DOHH2 (cell line): ENCODE measurements around the gene ATP10A.

Experiments used
- H3F3A ChIP-seq: fragments of 200-600 bp; sonication (generic), shearing (Covaris generic); 2 replicates; pipeline ENCODE4 v1.6.0; 2016; ENCODE audit warnings: antibody characterized with exemption, mild to moderate bottlenecking; ENCODE audit not compliant: control insufficient read depth, insufficient read depth
- H3K27ac ChIP-seq: fragments of 200-600 bp; sonication (generic); 2 replicates; pipeline ENCODE4 v1.5.1; 2014; ENCODE audit warnings: low read depth, mild to moderate bottlenecking, low read length, moderate library complexity
- H3K27me3 ChIP-seq: fragments of 200-600 bp; sonication (generic); 2 replicates; pipeline ENCODE4 v1.6.1; 2014; ENCODE audit warnings: mild to moderate bottlenecking, low read length, mixed read lengths; ENCODE audit not compliant: control insufficient read depth
- H3K36me3 ChIP-seq: fragments of 200-600 bp; sonication (generic); 2 replicates; pipeline ENCODE4 v1.6.1; 2014; ENCODE audit warnings: mild to moderate bottlenecking, low read length, moderate library complexity, mixed read lengths; ENCODE audit not compliant: control insufficient read depth
- H3K4me1 ChIP-seq: fragments of 200-600 bp; sonication (generic); 2 replicates; pipeline ENCODE4 v1.6.1; 2014; ENCODE audit warnings: mild to moderate bottlenecking, low read length, mixed read lengths; ENCODE audit not compliant: control insufficient read depth
- H3K4me2 ChIP-seq: fragments of 200-600 bp; sonication (generic); 2 replicates; pipeline ENCODE4 v1.6.0; 2014; ENCODE audit warnings: mild to moderate bottlenecking, low read length, moderate library complexity
- H3K4me3 ChIP-seq: fragments of 200-600 bp; sonication (generic); 2 replicates; pipeline ENCODE4 v1.5.1; 2014; ENCODE audit warnings: mild to moderate bottlenecking, low read length, mixed read lengths
- H3K79me2 ChIP-seq: fragments of 200-600 bp; sonication (generic); 2 replicates; pipeline ENCODE4 v1.6.1; 2014; ENCODE audit warnings: mild to moderate bottlenecking, low read length, mixed read lengths; ENCODE audit not compliant: control insufficient read depth
- H3K9me2 ChIP-seq: fragments of 200-600 bp; sonication (generic); replicated peaks from 2 replicates; pipeline ENCODE4 v1.6.1; 2014; ENCODE audit warnings: mild to moderate bottlenecking, low read length, mixed read lengths; ENCODE audit not compliant: control insufficient read depth
- H3K9me3 ChIP-seq: fragments of 200-600 bp; sonication (generic); 2 replicates; pipeline ENCODE4 v1.6.1; 2014; ENCODE audit warnings: antibody characterized with exemption, low read length, mixed read lengths; ENCODE audit not compliant: control insufficient read depth, insufficient read depth
- H4K20me1 ChIP-seq: fragments of 200-600 bp; sonication (generic); 2 replicates; pipeline ENCODE4 v1.6.0; 2014; ENCODE audit warnings: low read depth, mild to moderate bottlenecking, antibody characterized with exemption, low read length, moderate library complexity; ENCODE audit not compliant: control insufficient read depth, insufficient read depth
- CTCF ChIP-seq: fragments of 200-600 bp; sonication (generic); IDR thresholded peaks from one replicate; pipeline ENCODE4 v1.5.1; 2014; ENCODE audit warnings: antibody characterized with exemption, mild to moderate bottlenecking, low read depth, low read length; ENCODE audit not compliant: poor library complexity, severe bottlenecking
- EZH2phosphoT487 ChIP-seq: fragments of 200-600 bp; sonication (generic); IDR thresholded peaks from 2 replicates; pipeline ENCODE4 v1.6.1; 2017; ENCODE audit warnings: borderline replicate concordance, mild to moderate bottlenecking, antibody characterized with exemption, low read length, moderate library complexity, mixed read lengths

The ATP10A gene

GRCh38 chr15:25687689-25688088 lies 175.4 kb downstream of the ATP10A start:
- Histone ChIP-seq H3F3A (no peaks in the 10 kb centered on the region), H3K27ac (no peak overlapping the region), H4K20me1 (no peaks in the 10 kb centered on the region), H3K9me2 (no peaks in the 10 kb centered on the region), H3K4me2 (no peak overlapping the region), H3K79me2 (no peaks in the 10 kb centered on the region), H3K36me3 (no peaks in the 10 kb centered on the region), H3K27me3 (no peaks in the 10 kb centered on the region), H3K4me1 (no peaks in the 10 kb centered on the region), H3K9me3 (peaks cover 25% of the 10 kb centered on the region; the same call in 1 of the 2 replicates), H3K4me3 (no peak overlapping the region)
- TF ChIP-seq EZH2phosphoT487 (no peak), CTCF (no peak)

- Histone ChIP-seq H3F3A (no peaks in the 10 kb centered on the region), H3K36me3 (no peaks in the 10 kb centered on the region), H3K27ac (no peak overlapping the region), H3K4me1 (no peaks in the 10 kb centered on the region), H3K4me3 (no peak overlapping the region), H3K4me2 (no peak overlapping the region), H3K27me3 (no peaks in the 10 kb centered on the region), H3K79me2 (no peaks in the 10 kb centered on the region), H3K9me3 (peaks cover 25% of the 10 kb centered on the region; the same call in 1 of the 2 replicates), H3K9me2 (no peaks in the 10 kb centered on the region), H4K20me1 (no peaks in the 10 kb centered on the region)
- TF ChIP-seq CTCF = no peak
- TF ChIP-seq EZH2phosphoT487 = no peak
These were observed 175.9 kb downstream of the ATP10A start for GRCh38 chr15:25687276-25687675.

- H3K4me2 ChIP-seq = no peak overlapping the region
- H3K9me2 ChIP-seq = no peaks in the 10 kb centered on the region
- H3K27ac ChIP-seq = no peak overlapping the region
- H4K20me1 ChIP-seq = no peaks in the 10 kb centered on the region
- H3F3A ChIP-seq = no peaks in the 10 kb centered on the region
- no peaks in the 10 kb centered on the region for H3K4me1 ChIP-seq
- no peak overlapping the region for H3K4me3 ChIP-seq
- no peaks in the 10 kb centered on the region for H3K36me3 ChIP-seq
- no peaks in the 10 kb centered on the region for H3K79me2 ChIP-seq
- peaks cover 25% of the 10 kb centered on the region; the same call in 1 of the 2 replicates for H3K9me3 ChIP-seq
- H3K27me3 ChIP-seq = no peaks in the 10 kb centered on the region
- TF ChIP-seq CTCF (no peak), EZH2phosphoT487 (no peak)
These were observed 176.3 kb downstream of the ATP10A start for GRCh38 chr15:25686780-25687179.
